T follicular helper cell (primary cell): ENCODE measurements around the gene LDLRAD3.
A peak's percentile ranks its signal among the peaks of the same experiment; 100 is the strongest.

Source experiments
- DNase-seq: peaks from one replicate; pipeline ENCODE4 v3.0.0-alpha.2; 2020; ENCODE audit warnings: low read depth

LDLRAD3 gene

DNA sequence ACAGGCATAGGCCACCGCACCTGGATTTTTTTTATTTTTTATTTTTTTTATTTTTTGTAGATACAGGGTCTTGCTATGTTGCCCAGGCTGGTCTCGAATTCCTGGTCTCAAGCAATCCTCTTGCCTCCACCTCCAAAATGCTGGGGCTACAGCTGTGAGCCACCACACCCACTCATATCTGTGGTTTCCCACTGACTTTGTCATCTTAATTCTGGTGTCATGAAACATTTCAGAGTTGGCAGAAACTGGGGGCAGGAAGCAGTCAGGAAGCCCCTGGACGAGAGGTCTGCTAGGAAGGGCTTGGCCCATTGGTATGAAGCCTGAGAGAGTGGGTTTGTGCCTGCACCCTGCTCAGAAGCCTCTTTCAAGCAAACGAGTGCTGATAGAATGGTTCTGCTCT, 296.3 kb downstream of the LDLRAD3 start:
- DNase-seq, result no peak

DNA sequence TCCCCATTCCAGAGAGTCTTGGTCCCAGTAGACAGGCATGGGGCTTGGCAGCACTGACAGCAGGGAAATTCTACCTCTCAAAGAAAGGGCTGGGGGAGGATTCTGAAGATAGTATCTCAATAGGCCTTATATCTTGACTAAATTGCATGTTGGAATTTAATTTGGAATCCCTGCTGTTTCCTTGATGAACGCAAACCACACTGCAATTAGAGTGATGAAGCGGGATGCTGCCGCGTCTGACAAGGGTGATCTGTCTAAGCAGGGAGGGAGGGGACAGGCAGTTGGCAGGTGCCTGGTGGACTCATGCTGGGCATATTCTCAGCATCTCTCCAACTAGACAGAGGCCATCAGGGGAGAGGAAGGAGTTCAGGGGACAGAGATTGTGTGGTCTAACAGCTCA, 296.9 kb downstream of the LDLRAD3 start:
- no peak for DNase-seq

DNA sequence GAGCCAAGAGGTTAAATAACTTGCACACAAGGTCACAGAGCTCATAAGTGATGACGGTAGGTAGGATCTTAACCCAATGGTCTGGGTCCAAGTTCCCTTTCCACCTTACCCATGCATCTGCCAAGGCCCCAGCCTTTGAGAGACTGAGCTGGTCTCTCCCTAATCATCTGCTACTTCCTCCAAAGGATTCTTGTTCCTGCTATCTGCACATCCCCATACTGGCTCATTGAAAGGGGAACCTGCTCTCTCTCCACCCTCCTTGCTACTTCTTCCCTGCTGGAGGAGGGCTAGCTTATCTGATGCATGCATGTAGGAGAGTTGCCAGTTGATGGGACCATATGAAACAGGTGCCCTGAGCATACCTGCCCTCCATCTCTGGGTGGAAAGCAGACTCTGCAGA, 297.6 kb downstream of the LDLRAD3 start:
- no peak for DNase-seq

DNA sequence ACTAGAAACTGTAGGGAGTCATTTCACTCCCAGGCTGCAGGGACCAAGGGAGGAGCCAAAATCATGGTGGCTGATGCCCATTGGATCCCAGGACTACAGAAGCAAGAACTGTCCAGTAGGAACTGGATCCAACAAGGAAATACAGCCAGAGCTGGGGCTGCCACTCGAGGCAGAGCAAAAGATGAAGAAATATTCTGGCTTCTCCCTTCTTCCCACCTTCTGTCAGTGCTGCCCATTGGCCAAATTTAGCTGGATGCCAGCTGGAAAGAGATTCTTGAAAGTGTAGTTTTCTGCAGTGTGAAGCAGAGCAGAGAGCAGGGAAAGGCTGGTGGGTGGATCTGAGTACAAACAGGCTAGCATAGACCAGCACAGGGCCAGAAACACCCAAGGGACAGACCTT, 299.8 kb downstream of the LDLRAD3 start:
- DNase-seq, result no peak

DNA sequence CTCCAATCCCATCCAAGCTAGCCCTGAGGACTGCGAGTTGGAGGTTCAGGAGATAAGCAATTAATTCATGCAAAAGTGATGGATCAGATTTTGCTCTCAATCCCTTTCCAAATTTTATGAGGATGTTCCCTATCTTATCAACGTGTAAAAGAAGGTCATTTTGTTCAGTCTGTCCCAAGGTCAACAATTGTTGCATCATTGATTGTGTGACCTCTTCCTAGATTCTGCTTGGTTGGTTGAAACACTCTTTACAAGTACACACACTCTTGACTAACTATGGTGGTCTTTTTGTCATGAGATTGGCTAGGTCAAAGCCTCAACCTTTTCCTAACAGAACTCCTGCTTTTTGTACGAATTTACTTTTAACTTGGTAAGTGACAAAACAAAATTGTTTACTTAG, 303.6 kb downstream of the LDLRAD3 start:
- no peak for DNase-seq

DNA sequence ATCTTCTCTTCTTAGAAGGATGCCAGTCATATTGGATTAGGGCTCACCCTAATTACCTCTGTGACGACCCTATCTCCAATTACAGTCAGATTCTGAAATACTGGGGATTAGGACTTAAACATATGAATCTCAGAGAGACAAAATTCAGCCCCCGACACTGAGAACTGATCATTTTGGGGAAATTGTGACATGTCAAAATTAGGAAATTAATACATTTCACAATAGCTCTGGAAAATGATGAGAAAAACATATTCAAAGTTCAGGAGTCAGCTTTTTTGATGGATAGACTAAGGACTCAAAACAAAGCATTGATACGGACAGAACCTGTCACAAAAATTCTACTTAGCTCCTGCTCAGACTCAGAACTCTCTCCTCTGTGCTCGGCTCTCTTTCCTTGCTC, 304.6 kb downstream of the LDLRAD3 start:
- no peak for DNase-seq

DNA sequence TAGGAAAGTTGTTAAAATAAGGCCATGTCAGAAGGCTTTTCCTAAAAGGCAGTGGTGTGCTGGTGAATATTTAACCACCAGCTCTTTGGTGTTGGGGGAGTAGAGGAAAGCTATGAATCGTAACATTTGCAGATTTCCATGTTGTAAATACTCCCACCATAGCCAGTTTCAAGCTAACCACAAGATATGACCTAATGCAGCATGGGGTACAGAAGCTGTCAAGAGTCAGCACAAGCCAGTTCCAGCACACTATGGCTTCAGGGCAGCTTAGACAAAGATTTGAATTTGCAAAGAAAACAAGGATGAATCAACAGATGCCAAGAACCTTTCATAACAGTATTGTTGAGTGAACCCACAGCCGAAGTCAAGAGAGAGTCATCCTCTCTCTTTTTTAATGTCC, 305.4 kb downstream of the LDLRAD3 start:
- no peak for DNase-seq

DNA sequence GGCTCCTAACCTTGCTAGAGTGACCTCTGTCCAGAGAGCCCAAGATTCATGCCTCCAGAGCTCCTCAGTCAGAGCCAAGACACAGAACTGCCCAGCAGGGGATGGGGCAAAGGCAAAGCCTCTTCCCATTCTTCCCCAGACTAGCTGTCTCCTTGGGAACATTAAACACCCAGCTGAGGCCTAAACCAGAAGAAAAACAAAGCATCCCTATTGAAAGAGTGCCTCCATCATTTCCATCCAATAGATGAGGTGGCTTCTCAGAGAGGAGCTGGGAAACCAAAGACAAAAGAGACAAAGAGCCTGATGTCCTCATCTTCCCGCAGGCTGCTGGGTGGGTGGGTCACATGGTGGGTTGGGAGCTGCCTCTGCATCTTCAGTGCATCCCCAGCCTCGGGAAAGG, 308.0 kb downstream of the LDLRAD3 start:
- no peak for DNase-seq

DNA sequence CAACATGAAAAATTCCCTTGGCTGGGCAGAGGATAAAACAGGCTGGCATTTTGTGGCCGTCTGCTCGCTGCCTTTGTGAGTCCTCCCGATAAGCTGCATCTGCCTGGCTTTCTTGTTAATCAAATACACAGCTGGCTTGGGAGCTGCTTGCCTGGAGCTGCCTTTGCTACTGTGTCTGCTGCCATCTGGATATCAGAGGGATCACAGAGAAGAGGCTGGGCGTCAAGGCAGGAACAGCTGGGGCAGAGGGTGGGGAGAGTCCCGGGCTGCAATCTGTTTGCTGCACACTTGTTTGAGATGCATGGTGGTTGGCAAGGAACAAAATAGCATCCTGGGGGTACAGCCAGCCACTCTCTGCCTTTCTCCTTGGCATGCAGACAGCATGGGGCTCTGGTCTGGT, 309.4 kb downstream of the LDLRAD3 start:
- no peak for DNase-seq

DNA sequence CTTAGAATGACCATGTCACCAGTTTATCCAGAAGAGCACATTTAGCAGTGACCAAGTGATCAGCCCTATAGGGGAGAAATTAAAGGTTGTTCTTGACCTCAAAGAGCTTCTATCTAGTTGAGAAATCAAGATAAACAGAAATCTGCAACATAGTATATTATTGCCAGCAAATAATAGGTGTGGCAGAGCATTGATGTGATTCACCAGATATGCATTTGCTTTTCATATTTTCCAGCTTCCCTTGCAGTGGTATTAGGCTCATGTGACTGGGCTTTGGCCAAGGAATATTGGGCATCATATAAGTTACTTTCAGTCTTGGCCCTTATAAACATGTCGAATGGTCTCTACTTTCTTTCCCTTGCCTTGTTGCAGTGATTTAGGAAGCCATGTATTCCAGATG, 310.9 kb downstream of the LDLRAD3 start:
- DNase-seq, result no peak

DNA sequence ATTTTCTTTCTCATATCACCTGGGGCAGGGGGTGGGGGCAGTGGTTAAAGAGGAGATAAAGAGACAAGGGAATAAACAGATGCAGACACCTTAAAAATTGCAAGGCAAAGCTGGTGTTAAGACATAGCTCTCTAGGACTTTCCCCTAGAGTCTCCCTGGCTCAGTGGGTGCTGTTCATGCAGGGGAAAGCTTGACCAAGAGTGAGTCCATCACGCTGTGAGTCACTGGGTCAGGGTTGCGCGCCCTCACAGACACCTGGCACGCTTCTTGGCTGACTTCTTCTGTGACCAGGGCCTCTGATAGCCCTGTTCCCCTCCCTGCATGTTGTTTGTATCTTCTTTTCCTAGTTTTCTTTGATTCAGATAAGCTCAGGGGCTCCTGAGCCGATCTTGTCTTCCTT, 313.5 kb downstream of the LDLRAD3 start:
- DNase-seq, result no peak

DNA sequence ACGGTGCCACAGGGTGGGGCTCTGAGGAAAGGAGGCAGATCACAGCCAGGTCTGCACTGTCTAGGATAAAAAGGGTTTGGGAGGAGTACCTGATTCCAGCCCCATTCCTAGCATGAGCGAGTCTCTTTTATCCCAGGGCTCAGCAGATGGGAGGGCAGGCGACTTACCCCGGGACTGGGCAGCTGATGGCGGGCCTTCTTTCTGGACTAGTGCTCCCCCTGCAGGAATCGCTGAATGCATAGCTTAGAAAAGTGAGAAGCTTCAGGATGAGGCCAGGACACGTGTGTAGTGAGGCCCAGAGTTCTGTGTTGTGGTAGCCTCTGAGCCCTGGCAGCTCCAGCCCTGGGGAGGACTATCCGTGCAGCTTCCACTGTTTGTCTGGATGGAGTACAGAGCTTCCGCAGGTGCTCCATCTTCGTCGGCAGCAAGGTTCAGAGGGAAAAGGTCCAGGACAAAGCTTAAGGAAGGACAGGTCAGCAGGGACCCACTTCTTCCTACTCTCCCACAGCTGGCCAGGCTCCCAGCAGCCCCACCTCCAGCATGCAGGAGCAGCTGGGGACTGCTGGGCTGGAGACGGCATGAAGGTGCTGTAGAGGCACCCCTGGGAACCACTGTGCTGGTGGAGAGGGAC, 315.0 kb downstream of the LDLRAD3 start:
- DNase-seq, result no peak

DNA sequence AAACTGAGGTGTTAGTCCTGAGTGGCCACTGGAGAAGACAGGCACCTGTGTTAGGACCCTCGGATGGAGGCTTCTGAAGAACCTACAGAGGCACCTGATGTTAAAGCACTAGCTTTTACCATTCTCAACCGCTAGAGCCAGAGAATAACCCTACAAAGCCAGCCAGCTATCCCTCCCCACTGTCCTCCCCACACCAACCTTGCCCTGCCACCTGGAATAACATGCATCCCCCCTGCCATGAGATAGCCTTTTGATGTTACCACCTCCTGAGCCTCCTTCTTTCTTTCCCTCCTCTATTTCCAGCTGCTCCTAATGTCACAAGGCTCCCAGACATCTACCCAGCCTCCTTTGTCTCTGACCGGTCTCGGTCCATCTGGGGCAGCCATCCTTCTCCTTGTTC, 317.2 kb downstream of the LDLRAD3 start:
- DNase-seq, result no peak

DNA sequence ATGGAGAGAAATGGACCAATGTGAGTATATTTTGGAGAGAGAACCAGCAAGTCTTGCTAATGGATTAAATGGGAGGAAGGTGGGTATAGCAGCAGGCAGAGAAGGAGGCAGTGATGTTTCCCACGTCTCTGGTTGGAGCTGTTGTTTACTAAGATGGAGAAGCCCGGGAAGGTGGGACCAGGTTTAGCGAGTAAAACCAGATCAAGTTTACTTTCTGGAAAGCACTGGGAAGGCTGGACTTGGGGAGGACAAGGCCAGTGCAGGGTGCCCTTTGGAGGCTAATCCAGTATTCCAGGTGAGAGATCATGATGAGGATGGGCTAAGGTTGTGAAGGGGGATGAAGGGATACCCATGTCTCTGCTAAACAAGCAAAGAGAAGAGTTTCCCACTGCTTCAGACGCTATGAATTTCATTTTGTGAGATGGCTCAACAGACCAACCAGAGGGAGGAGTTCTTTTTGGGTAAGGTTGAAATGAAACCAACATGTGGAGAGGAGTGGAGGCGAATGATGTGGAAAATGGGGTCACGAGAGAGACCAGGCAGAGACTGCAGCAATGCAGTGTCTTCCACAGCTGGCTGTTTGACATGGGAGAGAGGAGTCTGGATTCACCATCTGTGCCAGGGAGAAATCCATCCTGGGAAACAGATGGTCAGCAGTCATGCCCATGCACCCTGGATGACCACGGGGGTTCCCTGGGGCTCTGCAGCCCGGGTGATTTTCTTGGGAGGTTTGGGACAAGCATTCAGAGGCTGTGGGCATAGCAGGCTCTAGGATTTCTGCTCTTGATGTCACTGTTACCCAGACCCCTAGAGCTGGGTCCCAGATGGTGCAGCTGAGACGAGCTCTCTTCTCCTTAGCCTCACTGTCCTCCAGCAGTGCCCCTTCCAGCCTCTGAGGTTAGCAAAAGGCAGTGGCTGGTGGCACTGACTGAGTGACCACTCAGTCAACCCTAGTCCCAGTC, 320.4 kb downstream of the LDLRAD3 start:
- DNase-seq, result no peak

DNA sequence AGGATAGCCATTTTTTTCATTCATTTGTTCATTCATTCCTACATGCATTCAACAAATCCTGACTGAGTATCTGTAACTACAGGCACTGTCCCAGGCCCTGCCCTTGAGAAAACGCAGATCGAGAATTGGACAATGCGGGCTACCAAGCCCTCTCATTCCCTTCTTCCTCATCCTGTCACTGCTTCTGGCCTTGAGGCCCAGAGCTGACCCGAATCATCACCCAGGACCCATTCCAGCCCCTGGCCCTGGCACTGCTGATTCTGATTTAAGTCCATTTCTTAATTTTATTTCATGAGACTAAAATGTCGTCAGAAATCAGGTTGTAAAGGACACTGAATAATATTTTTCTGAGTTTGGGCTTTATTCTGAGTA, 321.1 kb downstream of the LDLRAD3 start:
- no peak for DNase-seq

DNA sequence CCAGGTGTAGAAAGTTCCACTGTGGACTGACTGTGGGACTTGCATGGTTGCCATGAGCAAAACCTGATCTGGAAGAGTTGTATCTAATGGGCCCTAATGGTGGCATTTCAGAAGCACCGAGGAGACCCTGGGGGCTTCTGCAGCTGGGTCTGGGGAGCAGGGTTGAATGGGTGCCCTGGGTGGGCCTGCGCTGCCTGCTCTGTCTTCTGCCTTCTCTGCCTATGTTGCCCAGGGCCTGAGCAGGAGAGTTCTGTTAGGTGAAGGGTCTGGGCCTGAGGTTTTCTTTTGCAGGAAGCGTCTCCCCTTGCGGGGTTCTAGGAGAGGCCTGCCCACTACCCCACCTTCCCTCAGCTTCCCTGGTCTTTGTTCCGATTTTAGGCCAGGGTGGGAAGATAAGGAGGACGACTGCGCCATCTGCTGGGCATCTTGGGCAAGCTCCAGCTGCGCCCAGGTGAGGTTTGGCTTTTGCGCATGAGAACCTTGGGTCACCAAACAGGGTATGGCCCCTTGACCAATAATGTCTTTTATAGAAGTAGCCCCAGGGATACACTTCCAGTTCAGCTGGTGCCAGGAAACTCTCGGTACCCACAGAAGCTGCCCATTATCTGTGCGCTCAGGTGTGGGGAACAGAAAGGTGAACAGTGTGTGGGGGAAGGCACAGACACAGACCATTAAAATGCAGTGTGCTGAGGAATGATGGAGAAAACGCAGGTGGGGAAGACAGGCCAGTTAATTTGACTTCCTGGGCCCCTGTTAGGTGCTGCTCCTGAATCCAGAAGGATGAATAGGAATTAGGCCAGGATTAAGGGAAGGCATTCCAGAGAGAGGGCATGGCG, 322.1 kb downstream of the LDLRAD3 start:
- peak; percentile 25 for DNase-seq

DNA sequence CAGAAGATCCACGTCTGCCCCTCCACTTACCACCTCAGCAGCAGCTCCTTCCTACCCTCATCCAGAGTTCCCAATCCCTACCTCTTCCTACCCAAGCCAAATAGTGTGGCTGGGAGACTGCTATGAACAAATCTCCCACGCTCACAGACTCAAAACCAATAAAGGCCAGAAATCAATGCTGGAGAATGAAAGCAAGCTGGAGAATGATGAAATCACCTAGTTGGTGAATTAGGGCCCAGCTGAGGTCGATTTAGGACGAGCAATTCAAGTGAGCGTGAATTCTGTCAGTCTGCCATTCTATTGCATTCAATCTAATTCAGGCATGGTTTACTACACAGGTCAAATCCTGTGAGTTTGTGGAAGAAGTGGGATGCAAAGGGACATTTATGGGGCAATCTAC, 322.9 kb downstream of the LDLRAD3 start:
- DNase-seq, result no peak

DNA sequence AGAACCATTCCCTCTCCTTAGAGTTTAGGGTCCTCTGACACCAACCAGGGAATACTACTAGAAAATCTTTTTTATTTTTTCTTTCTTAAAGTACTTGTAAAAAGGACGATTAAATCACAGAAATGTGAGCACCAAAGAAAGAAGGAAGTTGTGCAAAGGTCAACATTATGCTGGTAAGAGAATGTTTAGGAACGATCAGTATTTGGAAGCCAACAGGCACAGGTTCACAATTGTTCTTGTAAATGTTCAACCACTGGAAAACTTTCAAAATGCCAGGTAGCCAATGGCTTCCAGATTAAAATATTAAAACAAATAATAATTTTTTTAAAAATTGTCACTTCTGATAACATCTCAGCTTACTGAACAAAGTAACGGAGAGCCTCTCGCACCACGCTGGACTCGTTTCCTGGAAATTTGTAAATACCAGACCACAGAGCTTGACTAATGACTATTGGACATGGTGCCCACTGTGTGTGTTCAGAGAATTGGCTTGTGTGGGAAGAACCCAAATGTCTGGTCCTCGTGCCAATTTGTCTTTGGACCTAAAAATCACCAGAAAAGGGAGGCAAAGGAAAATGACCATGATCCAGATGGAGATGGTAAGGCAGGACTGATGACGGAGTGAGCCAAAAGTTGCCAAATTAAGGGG, 324.6 kb downstream of the LDLRAD3 start:
- no peak for DNase-seq

DNA sequence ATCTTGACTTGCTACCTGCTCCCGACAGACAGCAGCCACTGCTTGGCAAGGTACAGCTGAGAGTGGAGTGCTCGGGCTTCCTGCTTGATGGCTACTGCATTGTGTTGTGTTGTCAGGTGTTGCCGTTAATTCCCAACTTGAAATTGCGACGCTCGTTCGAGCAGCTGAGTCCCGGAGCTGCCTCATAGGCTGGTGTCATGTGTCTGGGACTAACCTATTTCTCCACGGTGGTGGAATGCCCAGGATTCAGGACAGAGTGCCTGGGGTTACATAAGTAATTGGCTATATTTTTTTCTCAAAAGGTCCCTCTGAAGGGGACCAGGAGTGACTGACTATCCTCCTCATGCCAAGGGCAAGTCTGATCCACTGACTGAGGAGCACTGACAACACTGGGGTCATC, 326.8 kb downstream of the LDLRAD3 start:
- DNase-seq, result no peak

DNA sequence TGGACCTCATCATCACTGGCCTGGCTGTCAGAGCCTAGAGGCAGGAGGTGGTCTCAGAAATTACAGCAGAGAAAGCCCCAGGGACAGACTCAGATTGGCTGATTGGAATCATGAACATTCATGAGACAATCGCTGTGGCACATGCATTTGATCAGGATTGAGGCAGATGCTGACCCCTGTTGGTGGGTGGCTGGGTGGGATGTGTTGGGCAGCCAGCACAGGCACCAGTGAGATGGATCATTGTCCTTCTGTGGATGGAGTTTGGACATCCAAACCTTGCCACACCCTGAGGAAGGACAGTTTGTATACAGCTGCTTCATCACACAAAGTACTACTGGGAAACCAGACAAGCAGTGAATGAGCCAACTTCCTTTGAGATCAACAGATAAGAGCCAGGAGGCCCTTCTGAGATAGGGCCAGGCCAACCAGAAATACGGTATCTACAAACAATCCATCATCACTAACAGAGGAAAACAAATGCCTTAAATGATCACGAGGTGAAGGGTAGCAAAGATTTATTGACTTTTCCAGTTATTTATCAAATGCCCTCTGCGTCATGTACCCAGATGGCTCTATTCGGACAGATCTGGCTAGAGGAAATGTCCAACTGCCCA, 328.0 kb downstream of the LDLRAD3 start:
- no peak for DNase-seq

DNA sequence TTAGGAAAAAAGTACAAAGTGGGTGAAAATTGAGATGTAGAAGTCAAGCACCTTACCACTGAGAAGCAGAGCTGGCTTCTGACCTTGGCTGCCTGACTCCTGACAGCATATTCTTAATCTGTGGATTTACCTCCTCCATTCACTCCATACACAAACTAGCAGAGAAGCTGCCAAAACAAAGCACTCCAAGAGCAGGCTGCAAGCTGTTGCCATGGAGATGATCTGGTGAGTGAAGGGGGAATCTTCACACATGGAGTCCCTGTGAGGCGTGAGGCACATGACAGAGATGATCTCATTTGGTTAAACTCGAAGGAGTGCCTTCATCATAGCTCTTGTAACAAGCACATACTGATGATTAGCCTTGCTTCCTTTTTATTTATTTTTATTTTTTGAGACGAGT, 329.2 kb downstream of the LDLRAD3 start:
- no peak for DNase-seq

DNA sequence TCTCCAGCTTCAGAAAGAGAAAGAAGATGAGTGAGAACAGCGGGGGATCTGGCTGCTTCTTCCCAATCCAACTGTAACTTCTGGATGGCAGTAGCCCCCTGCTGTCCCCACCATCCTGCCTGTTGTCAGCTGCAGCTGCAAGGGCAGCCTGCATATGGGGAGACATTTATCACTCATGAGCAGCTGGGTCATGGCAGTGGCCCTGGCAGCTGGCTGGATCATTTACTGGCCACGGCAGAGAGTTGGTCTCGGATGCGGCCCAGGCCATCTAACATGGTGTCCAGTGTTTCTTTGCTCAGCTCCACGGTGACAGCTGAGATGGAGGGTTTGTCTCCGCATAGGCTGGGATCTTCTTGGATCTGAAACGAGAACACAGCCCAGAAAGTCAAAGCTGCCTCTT, 330.6 kb downstream of the LDLRAD3 start:
- DNase-seq, result no peak
